Fibroblast of skin of left quadriceps (primary cell): Measurements from ENCODE around the gene ASH1L.
"Not testable (repeated sequence)": the region's sequence is repeated elsewhere in the genome, so short reads cannot be mapped to it uniquely, and the experiment has no call there.

Source experiments
- DNase-seq, 2 experiments: peaks; one replicate each; pipeline ENCODE4 v3.0.0-alpha.2; 2013; ENCODE audit warnings: low read depth in 2 of 2

ASH1L gene

GRCh38 chr1:155562581-155563376 is at the start of gene ASH1L:
Gene ASH1L, minus strand, starts transcription at chr1:155562803. Its CDS starts 41,284 bp downstream, at chr1:155521519.
- peak; percentile 89 to 90 for DNase-seq

DNA sequence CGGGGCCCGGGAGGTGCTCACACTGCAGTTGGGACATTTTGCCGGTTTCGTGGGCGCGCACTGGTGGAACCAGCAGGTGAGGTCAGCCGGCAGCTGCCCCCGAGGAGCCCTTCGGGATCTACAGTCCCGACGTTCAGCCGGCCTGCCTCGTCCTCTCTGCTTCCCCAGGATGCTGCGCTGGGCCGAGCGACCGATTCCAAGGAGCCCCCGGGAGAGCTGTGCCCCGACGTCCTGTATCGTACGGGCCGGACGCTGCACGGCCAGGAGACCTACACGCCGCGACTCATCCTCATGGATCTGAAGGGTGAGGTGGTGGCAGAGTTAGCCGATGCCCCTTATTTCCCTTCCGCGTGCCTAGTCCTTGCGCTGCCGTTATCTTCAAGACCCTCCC is 47.6 kb upstream of the ASH1L start:
- not testable (repeated sequence) for DNase-seq

DNA sequence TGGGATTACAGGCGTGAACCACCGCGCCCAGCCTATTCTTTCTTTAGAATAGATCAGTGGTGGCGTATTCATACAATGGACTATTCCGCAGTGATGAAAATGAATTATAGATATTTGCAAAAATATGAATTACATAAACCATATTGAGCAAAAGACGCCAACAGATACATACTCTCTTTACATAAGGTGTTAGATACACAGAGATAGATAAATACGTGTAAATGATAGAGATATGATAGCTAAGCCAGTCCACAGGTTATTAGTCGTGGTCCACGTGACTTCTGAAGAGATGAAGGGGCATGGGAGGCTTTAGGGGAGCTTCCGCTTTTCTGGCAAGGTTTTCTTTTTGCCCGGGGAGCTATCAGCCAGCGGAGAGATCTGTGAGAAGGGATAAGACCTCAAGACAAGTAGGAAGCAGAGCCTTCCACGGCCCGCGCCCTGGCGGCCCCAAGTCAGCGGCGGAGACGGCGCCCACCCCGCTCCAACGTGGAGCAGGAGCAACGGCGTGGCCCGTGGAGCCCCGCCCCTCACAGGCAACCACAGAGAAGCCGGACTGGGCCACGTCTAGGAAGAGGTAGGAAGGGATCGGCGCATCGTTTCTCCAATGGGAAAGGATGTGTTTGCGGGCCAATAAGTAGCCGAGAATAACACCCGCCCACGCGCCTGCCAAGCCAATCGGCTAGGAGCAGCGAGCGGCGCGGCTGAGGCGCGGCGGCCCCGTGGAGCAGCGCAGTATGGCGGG is 47.1 kb upstream of the ASH1L start, which contains the start of gene MSTO1:
MSTO1 (plus strand) TSS at position 704 of the 742 bp plus-strand sequence; CDS start at position 735, 31 bp downstream.
- DNase-seq, result peak; percentile 92 to 93

DNA sequence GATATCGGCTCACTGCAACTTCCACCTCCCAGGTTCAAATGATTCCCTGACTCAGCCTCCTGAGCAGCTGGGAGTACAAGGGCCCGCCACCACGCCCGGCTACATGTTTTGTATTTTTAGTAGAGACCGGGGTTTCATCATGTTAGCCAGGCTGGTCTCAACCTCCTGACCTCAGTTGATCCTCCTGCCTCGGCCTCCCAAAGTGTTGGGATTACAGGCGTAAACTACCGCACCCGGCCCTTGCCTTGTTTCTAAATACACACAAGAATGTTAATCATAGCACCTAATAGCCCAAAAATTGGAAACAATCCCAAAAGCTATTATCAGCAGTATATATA is 46.3 kb upstream of the ASH1L start:
- DNase-seq, result no peak

GRCh38 chr1:155607708-155608107 is 45.1 kb upstream of the ASH1L start:
- no peak for DNase-seq

DNA sequence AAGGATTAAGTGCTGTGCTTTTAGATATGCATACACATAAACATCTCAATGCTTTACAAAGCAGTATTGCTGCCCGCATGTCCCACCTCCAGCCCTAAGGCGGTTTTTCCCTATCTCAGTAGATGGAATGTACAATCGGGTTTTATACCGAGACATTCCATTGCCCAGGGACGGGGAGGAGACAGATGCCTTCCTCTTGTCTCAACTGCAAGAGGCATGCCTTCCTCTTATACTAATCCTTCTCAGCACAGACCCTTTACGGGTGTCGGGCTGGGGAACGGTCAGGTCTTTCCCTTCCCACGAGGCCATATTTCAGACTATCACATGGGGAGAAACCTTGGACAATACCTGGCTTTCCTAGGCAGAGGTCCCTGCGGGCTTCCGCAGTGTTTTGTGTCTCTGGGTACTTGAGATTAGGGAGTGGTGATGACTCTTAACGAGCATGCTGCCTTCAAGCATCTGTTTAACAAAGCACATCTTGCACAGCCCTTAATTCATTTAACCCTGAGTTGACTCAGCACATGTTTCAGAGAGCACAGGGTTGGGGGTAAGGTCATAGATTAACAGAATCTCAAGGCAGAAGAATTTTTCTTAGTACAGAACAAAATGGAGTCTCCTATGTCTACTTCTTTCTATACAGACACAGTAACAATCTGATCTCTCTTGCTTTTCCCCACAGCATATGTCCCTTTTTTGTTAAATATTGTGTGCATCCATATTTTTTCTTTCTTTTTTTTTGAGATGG is 37.4 kb upstream of the ASH1L start:
- DNase-seq, result not testable (repeated sequence)

DNA sequence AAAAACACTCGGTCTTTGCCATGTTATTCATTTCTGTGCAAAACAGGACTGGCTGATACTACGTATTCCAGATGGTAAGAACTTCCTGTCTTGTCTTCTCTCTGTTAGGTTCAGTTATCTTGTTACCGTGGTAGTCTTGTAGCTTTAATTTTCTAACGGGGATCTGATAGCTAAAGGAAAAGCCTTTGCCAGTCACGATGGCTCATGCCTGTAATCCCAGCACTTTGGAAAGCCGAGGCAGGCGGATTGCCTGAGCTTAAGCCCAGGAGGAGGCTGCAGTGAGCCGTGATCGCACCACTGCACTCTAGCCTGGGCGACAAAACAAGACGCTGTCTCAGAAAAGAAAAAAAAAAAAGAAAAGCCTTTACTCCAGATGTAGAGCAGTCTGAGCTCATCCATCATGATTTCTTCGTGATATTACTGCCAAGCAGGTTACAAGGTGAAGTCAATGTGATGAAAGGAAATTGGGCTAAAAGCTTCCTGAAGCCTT is 36.3 kb upstream of the ASH1L start:
- DNase-seq, result peak; percentile 3 to 4

GRCh38 chr1:155596864-155597263 is 34.3 kb upstream of the ASH1L start:
- DNase-seq, result no peak

- not testable (repeated sequence) for DNase-seq
These were observed 33.4 kb upstream of the ASH1L start for GRCh38 chr1:155595877-155596474.

DNA sequence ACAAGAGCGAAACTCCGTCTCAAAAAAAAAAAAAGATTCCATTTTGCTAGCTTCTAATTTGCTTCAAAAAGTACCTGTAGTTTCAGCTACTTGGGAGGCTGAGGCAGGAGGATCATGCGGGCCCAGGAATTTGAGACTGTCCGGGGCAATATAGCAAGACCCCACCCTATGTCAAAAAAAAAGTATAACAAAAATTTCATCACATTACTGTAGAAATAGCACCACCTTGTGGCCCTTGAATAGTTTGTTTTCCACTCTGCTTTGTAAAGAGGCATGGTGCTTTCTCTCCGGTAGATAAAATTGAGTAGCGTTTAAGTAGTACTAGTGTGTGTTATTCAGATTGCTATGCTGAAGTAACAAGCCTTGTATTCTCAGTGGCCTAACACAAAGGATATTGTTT is 29.2 kb upstream of the ASH1L start:
- peak; percentile 36 to 40 for DNase-seq

- DNase-seq, result not testable (repeated sequence)
These were observed 28.1 kb upstream of the ASH1L start for GRCh38 chr1:155590516-155591247.

GRCh38 chr1:155589282-155589681 is 26.7 kb upstream of the ASH1L start:
- not testable (repeated sequence) for DNase-seq

DNA sequence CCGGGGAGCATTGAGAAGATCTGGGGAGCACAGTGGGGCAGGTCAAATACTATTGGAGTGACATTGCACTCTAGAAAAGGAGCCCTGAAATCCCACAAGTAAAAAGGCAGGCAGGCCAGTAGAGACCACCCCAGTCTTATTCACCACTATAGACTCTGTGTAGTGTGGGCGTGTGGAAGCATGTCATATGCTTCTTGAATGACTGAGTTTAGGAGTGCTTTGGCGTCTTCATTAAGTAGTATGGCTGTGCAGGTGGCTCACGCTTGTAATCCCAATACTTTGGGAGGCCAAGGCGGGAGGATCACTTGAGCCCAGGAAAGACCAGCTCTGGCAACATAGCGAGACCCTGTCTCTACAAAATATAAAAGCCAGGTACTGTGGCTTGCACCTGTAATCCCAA is 21.2 kb upstream of the ASH1L start:
- not testable (repeated sequence) for DNase-seq

GRCh38 chr1:155575608-155576007 is 13.0 kb upstream of the ASH1L start:
- not testable (repeated sequence) for DNase-seq

DNA sequence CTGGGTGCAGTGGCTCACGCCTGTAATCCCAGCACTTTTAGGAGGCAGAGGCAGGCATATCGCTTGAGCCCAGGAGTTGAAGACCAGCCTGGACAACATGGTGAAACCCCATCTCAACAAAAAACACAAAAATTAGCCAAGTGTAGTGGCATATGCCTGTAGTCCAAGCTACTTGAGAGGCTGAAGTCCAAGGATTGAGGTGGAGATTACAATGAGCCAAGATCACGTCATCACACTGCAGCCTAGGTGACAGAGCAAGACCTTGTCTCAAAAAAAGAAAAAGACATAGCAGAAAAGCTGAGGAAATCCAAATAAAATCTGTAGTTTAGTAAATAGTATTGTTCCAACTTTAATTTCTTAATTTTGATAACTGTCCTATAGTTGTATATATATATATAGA is 11.5 kb upstream of the ASH1L start:
- DNase-seq, result no peak

GRCh38 chr1:155570593-155570990 is 8.0 kb upstream of the ASH1L start:
- no peak for DNase-seq

- DNase-seq, result no peak
These were observed 7.5 kb upstream of the ASH1L start for GRCh38 chr1:155569988-155570592.

DNA sequence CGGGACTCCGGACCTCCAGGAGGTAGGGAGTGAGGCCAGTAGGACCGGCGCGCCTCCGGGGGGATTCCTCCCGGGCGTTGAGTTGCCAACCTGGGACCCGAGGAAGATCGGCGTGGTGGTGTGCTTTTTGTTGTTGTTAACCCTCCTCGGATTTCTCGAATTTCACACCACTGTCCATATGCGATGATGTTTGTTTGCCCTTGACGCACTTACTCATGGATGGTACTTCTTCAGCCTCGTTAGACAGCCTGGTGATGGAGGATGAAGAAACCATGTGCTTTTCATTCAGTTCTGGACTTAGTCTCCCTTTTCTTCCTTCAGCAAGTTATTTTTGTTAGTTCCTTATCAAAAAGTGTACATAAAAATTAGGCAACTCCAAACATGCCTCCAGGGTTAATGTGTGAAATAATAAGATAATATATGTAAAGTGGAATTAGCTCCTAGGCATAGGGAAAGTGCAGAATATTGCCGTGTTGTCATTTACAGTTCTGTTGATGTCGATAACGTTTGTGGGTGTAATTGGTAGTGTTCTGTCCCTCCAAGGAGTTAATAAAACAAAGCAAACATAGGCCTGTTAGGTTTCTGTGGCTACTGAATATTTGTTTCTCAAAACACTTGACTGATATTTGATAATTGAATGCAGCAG is 897 bp upstream of the ASH1L start:
- not testable (repeated sequence) for DNase-seq

GRCh38 chr1:155561779-155562580 is 623 bp downstream of the ASH1L start:
- DNase-seq, result not testable (repeated sequence)
